Measurements from ENCODE around the gene SEMA3G.

SEMA3G gene

GRCh38 chr3:52439426-52440248 lies 5.3 kb downstream of the SEMA3G start:
- DNase-seq (ENCODE audit: low read depth, low spot score) = no peak

- DNase-seq (ENCODE audit: low read depth, low spot score) = no peak
These were observed 6.1 kb downstream of the SEMA3G start for GRCh38 chr3:52438579-52439425.

GRCh38 chr3:52438104-52438376 lies 6.9 kb downstream of the SEMA3G start:
- no peak for DNase-seq (ENCODE audit: low read depth, low spot score)

- no peak for DNase-seq (ENCODE audit: low read depth, low spot score)
These were observed 7.4 kb downstream of the SEMA3G start for GRCh38 chr3:52437326-52438103.

GRCh38 chr3:52436500-52437149 lies 8.3 kb downstream of the SEMA3G start:
- DNase-seq (ENCODE audit: low read depth, low spot score) = no peak

- DNase-seq (ENCODE audit: low read depth, low spot score) = no peak
These were observed 9.4 kb downstream of the SEMA3G start for GRCh38 chr3:52435246-52436101.

- no peak for DNase-seq (ENCODE audit: low read depth, low spot score)
These were observed 10.3 kb downstream of the SEMA3G start for GRCh38 chr3:52434491-52435115.

- DNase-seq (ENCODE audit: low read depth, low spot score) = no peak
These were observed 10.9 kb downstream of the SEMA3G start for GRCh38 chr3:52433996-52434479.

GRCh38 chr3:52433328-52433995 lies 11.4 kb downstream of the SEMA3G start:
- DNase-seq (ENCODE audit: low read depth, low spot score) = no peak

GRCh38 chr3:52432691-52433141 lies 12.2 kb downstream of the SEMA3G start:
- DNase-seq (ENCODE audit: low read depth, low spot score) = no peak

- no peak for DNase-seq (ENCODE audit: low read depth, low spot score)
These were observed 12.7 kb downstream of the SEMA3G start for GRCh38 chr3:52432225-52432624.

- no peak for DNase-seq (ENCODE audit: low read depth, low spot score)
These were observed 13.3 kb downstream of the SEMA3G start for GRCh38 chr3:52431459-52432223.

- DNase-seq (ENCODE audit: low read depth, low spot score) = no peak
These were observed 14.5 kb downstream of the SEMA3G start for GRCh38 chr3:52430416-52430810.

- no peak for DNase-seq (ENCODE audit: low read depth, low spot score)
These were observed 15.0 kb downstream of the SEMA3G start for GRCh38 chr3:52429779-52430415.

- DNase-seq (ENCODE audit: low read depth, low spot score) = no peak
These were observed 15.9 kb downstream of the SEMA3G start for GRCh38 chr3:52429031-52429430.

- no peak for DNase-seq (ENCODE audit: low read depth, low spot score)
These were observed 16.5 kb downstream of the SEMA3G start for GRCh38 chr3:52428151-52429005.

- no peak for DNase-seq (ENCODE audit: low read depth, low spot score)
These were observed 21.7 kb downstream of the SEMA3G start for GRCh38 chr3:52423173-52423572.
